ENCODE data around the gene FAM89A.
"Not testable (repeated sequence)": the region's sequence is repeated elsewhere in the genome, so short reads cannot be mapped to it uniquely, and the experiment has no call there.

The FAM89A gene

DNA sequence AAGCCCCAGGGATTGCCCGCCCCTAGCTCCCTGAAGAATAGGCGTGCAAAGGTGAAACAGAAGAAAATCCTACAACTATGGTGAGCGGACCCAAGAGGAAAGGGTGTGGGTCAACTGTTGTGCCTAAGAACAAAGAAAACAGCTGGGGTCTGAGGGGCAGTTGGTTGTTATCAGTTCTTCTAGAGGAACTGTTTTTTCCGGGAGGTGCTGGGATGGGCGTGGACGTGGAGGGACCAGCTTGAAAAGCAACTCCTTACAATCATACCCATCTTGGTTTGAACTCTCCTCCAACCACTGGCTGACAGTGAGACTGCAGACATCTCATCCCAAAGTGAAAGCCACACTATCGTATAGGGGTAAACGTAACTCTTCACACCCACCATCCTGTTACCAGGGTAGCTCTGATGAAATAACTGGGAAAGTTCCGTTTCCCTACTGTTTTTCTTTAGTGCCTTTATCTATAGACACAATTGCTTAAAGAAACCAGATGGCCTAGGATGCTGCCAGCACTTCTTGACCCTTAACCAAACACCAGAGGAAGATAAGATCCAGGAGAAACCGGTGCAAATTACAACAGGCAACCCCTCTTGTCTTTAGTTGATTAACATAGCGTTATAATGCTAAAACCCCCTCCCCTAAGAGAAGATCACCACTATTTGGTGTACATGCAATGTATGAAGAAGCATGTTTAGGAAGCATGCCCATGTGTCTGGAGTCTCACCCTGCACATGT lies 25.6 kb upstream of the FAM89A start:
- H3K9me3 ChIP-seq (ENCODE audit: control insufficient read depth, insufficient read depth, low read length): no peaks in the 10 kb centered on the region
- H3K4me1 ChIP-seq (ENCODE audit: insufficient read depth, low read length): no peaks in the 10 kb centered on the region
- H3K36me3 ChIP-seq (ENCODE audit: insufficient read depth, low read length): no peaks in the 10 kb centered on the region
- no peak overlapping the region for H3K9ac ChIP-seq (ENCODE audit: low read depth, low read length)

GRCh38 chr1:231064418-231064817 lies 24.4 kb upstream of the FAM89A start:
- no peaks in the 10 kb centered on the region for H3K36me3 ChIP-seq (ENCODE audit: insufficient read depth, low read length)
- no peaks in the 10 kb centered on the region for H3K9me3 ChIP-seq (ENCODE audit: control insufficient read depth, insufficient read depth, low read length)
- no peaks in the 10 kb centered on the region for H3K4me1 ChIP-seq (ENCODE audit: insufficient read depth, low read length)
- no peak overlapping the region for H3K9ac ChIP-seq (ENCODE audit: low read depth, low read length)

GRCh38 chr1:231063331-231063730 lies 23.3 kb upstream of the FAM89A start:
- H3K4me1 ChIP-seq (ENCODE audit: insufficient read depth, low read length): no peaks in the 10 kb centered on the region
- H3K9ac ChIP-seq (ENCODE audit: low read depth, low read length): no peak overlapping the region
- H3K9me3 ChIP-seq (ENCODE audit: control insufficient read depth, insufficient read depth, low read length): no peaks in the 10 kb centered on the region
- H3K36me3 ChIP-seq (ENCODE audit: insufficient read depth, low read length): no peaks in the 10 kb centered on the region

DNA sequence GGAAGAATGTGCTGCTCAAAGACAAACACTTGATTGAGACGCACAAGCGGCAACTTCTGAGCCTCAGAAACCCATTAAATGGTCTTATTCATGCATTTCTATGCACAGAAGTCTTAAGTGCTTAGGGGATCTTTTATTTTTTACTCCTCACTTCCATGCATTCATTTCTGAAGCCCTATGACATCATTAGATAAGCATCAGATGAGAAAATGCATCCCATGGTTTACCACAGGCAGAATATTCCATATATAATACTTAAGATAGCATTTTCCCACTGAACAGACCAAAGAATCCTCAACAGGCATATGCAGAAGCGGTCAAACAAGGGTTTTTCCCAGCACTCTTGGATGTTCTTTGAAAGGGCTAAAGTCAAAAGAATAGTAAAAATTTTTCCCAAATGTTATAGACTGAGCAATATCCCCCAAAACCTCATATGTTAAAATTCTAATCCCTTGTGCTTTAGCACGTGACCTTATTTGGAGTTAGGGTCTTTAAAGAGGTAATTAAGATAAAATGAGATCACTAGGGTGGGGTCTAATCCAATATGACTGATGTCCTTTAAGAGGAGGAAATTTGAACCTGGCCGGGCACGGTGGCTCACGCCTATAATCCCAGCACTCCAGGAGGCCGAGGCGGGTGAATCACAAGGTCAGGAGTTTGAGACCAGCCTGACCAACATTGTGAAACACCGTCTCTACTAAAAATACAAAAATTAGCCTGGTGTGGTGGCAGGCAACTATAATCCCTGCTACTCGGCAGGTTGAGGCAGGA lies 22.6 kb upstream of the FAM89A start:
- Histone ChIP-seq H3K9ac (ENCODE audit: low read depth, low read length) (no peak overlapping the region), H3K36me3 (ENCODE audit: insufficient read depth, low read length) (no peaks in the 10 kb centered on the region), H3K4me1 (ENCODE audit: insufficient read depth, low read length) (no peaks in the 10 kb centered on the region), H3K9me3 (ENCODE audit: control insufficient read depth, insufficient read depth, low read length) (no peaks in the 10 kb centered on the region)

DNA sequence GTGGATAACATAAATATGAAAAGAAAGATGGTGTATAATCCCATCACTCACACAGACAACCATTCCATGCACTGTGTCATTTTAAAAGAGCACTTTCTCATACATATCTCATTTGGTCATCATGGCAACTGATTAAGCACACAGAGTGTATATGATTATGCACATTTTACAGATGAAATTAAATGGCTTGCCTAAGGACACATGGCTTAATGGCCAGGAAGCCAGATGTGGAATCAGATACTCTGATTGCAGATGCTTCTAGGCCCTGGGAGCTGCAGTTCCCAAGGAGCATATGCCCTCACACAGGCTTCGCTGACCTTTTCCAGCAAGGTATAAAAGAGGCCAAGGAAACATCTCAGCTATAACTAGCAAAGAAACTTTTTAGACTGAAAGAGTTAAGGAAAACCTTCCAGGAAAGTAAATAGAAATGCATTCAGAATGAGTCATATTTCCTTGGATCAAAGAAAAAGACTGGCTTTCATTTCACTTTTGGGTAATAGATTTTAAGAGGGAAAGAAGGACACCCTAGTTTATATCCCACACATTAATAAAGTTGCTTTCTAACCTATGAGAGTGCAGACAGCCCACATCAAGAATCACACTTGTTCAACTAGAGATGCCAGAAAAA lies 19.6 kb upstream of the FAM89A start:
- Histone ChIP-seq H3K4me1 (ENCODE audit: insufficient read depth, low read length) (no peaks in the 10 kb centered on the region), H3K9ac (ENCODE audit: low read depth, low read length) (no peak overlapping the region), H3K9me3 (ENCODE audit: control insufficient read depth, insufficient read depth, low read length) (no peaks in the 10 kb centered on the region), H3K36me3 (ENCODE audit: insufficient read depth, low read length) (no peaks in the 10 kb centered on the region)

DNA sequence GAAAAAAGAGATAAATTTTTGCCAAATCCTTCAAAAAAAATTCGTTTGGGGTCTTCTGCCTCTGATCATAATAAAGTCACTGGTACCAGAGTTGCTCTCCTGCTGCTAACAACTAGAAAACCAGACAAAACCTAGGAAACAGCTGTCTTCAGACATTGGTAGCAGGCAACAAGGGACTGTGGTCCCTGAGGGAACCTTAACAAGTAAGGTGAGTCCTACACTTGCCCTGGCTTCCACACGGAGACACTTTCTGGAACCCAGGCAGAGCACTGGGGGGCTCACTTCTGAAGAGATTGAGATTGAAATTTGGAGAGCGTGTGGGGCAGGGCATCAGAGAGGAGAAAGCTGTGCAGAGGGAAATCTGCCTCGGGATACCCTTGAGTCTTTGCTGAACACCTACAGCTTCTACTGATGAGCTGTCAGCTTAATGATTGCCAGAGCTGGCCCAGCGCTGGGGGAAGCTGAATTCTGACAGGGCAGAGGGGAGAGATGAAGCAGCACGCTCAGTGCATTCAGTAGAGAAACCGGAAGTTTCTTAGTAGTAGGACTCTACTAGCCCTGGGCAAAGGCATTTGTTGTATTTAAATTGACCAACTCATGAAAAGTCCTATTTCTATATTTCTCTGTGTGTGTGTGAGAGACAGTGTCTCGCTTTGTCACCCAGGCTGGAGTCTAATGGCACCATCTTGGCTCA lies 18.5 kb upstream of the FAM89A start:
- Histone ChIP-seq H3K36me3 (ENCODE audit: insufficient read depth, low read length) (no peaks in the 10 kb centered on the region), H3K9ac (ENCODE audit: low read depth, low read length) (no peak overlapping the region), H3K9me3 (ENCODE audit: control insufficient read depth, insufficient read depth, low read length) (no peaks in the 10 kb centered on the region), H3K4me1 (ENCODE audit: insufficient read depth, low read length) (no peaks in the 10 kb centered on the region)

DNA sequence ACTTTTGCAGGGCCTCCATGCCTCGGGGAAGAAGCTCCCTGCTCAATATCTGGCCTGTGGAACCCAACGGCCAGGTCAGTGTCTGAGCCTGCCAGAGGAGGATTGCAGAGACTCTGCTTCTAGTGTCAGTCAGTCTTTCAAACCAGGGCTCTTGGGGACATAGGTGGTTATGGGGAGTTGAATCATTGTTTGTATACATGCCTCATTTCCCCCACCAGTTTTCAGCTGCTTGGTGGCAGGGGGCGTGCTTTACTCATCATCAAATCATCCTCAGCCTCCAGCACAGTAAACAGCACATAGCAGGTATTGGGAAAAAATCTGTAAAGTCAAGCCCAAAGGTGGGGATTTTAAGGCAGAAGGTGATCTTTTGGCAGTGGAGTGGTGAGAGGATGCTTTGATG lies 17.4 kb upstream of the FAM89A start:
- no peaks in the 10 kb centered on the region for H3K9me3 ChIP-seq (ENCODE audit: control insufficient read depth, insufficient read depth, low read length)
- H3K9ac ChIP-seq (ENCODE audit: low read depth, low read length): no peak overlapping the region
- H3K36me3 ChIP-seq (ENCODE audit: insufficient read depth, low read length): no peaks in the 10 kb centered on the region
- no peaks in the 10 kb centered on the region for H3K4me1 ChIP-seq (ENCODE audit: insufficient read depth, low read length)

- Histone ChIP-seq H3K9me3 (ENCODE audit: control insufficient read depth, insufficient read depth, low read length) (no peaks in the 10 kb centered on the region), H3K4me1 (ENCODE audit: insufficient read depth, low read length) (no peaks in the 10 kb centered on the region), H3K36me3 (ENCODE audit: insufficient read depth, low read length) (no peaks in the 10 kb centered on the region), H3K9ac (ENCODE audit: low read depth, low read length) (no peak overlapping the region)
These were observed 15.2 kb upstream of the FAM89A start for GRCh38 chr1:231055271-231055670.

DNA sequence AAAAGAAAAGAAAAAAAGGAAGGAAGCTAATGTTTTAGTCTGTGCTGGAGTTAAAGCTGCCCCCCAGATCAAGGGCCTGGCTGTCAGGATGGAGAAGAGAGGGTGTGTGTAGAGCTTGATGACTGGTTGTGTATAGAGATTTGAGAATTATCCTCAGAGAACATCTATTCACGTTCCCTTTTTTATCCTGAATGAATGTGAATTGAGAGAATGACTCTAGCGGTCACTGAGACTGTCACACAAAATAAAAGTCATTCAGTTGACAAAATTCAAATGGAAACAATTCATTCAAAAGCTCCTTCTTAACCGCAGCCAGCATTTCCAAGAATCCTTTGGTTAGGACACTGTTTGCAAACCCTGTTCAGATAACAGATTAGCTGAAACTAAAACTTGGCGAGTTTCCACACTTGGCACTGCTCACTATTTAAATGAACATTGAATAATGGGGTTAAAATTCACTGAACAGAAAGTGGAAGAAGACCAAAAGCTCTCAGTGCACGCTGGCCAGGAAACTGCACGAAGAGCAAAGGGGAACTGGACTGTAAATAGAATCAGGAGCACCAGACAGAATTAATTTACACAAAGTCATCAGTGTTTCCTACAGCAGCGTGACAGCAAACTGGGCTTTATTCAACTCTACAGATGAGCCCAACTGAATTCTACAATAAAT lies 13.6 kb upstream of the FAM89A start:
- Histone ChIP-seq H3K9ac (ENCODE audit: low read depth, low read length) (no peak overlapping the region), H3K9me3 (ENCODE audit: control insufficient read depth, insufficient read depth, low read length) (no peaks in the 10 kb centered on the region), H3K36me3 (ENCODE audit: insufficient read depth, low read length) (no peaks in the 10 kb centered on the region), H3K4me1 (ENCODE audit: insufficient read depth, low read length) (no peaks in the 10 kb centered on the region)

DNA sequence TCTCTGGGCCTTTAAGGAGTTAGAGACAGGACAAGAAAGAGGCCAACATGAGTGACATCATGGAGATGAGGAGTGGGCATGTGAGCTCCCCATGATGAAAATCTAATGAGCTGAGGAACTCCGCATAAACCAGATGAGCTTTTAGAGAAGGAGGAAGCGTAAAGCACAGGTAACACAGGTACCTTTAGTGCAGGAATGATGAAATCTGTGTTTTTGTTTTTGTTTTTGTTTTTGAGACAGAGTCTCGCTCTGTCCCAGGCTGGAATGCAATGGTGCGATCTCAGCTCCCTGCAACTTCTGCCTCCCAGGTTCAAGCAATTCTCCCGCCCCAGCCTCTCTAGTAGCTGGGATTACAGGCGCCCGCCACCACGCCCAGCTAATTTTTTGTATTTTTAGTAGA lies 12.7 kb upstream of the FAM89A start:
- Histone ChIP-seq H3K4me1 (ENCODE audit: insufficient read depth, low read length) (no peaks in the 10 kb centered on the region), H3K9ac (ENCODE audit: low read depth, low read length) (no peak overlapping the region), H3K36me3 (ENCODE audit: insufficient read depth, low read length) (no peaks in the 10 kb centered on the region), H3K9me3 (ENCODE audit: control insufficient read depth, insufficient read depth, low read length) (no peaks in the 10 kb centered on the region)

GRCh38 chr1:231050932-231051331 lies 10.9 kb upstream of the FAM89A start:
- H3K36me3 ChIP-seq (ENCODE audit: insufficient read depth, low read length); H3K9ac ChIP-seq (ENCODE audit: low read depth, low read length); H3K4me1 ChIP-seq (ENCODE audit: insufficient read depth, low read length); H3K9me3 ChIP-seq (ENCODE audit: control insufficient read depth, insufficient read depth, low read length): not testable (repeated sequence)

DNA sequence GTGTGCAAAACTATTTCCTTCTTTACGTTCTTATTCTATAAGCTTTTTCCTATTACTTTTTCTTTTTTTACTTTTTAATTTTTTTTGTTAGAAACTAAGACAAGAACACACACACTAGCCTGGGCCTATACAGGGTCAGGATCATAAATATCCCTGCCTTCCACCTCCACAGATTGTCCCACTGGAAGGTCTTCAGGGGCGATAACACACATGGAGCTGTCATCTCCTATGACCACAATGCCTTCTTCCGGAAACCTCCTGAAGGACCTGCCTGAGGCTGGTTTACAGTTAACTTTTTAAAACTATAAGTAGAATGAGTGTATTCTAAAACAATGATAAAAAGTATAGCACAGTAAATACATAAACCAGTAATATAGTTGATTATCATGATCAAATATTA lies 10.3 kb upstream of the FAM89A start:
- Histone ChIP-seq H3K9ac (ENCODE audit: low read depth, low read length) (no peak overlapping the region), H3K4me1 (ENCODE audit: insufficient read depth, low read length) (no peaks in the 10 kb centered on the region), H3K9me3 (ENCODE audit: control insufficient read depth, insufficient read depth, low read length) (no peaks in the 10 kb centered on the region), H3K36me3 (ENCODE audit: insufficient read depth, low read length) (no peaks in the 10 kb centered on the region)

DNA sequence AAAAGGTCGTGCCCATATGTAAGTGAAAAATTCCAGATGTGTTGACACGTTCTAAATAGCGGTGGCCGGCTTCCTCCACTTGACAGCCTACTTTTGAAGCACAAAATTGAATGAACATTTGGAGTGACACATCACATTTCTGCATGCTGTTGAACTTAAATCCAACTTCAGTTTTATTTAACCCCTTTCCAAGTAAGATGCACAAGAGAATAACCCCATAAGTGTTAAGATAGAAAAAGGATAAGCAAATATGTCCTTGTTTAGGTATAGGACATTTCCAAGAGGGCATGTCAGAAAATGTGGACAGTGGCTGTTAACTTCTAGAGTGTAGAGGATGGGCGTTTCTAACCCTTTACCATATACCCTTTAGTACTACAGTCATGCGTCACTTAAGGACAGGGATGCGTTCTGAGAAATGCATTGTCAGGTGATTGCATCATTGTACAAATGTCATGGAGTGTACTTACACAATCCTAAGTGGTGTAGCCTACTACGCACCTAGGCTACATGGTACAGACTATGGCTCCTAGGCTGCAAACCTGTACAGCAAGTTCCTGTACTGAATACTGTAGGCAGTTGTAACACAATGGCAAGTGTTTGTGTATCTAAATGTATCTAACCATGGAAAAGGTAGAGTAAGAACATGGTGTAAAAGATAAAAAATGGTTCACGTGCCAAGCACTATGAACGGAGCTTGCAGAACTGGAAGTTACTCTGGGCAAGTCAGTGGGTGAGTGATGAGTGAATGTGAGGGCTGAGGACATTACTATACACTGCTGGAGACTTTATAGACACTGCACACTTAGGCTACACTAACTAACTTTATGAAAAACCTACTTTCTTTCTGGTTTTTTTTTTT lies 9.3 kb upstream of the FAM89A start:
- Histone ChIP-seq H3K9me3 (ENCODE audit: control insufficient read depth, insufficient read depth, low read length) (no peaks in the 10 kb centered on the region), H3K4me1 (ENCODE audit: insufficient read depth, low read length) (no peaks in the 10 kb centered on the region), H3K36me3 (ENCODE audit: insufficient read depth, low read length) (no peaks in the 10 kb centered on the region), H3K9ac (ENCODE audit: low read depth, low read length) (no peak overlapping the region)
